Activated T-cell treated with anti-CD3 and anti-CD28 coated beads for 48 hours (primary cell): ENCODE measurements around the gene NSD1.

Experiments used
- DNase-seq: peaks from one replicate; pipeline ENCODE4 v3.0.0-alpha.2; 2020; ENCODE audit warnings: low read depth

Gene NSD1

GRCh38 chr5:177098120-177098469 lies 35.5 kb upstream of the NSD1 start:
- no peak for DNase-seq

- no peak for DNase-seq
These were observed 35.0 kb upstream of the NSD1 start for GRCh38 chr5:177098470-177099141.

- DNase-seq: no peak
These were observed 34.0 kb upstream of the NSD1 start for GRCh38 chr5:177099422-177100093.

- no peak for DNase-seq
These were observed 32.9 kb upstream of the NSD1 start for GRCh38 chr5:177100714-177101121.

- no peak for DNase-seq
These were observed 29.9 kb upstream of the NSD1 start for GRCh38 chr5:177103523-177104253.

GRCh38 chr5:177105691-177106476 lies 27.7 kb upstream of the NSD1 start:
- no peak for DNase-seq

GRCh38 chr5:177107159-177107558 lies 26.4 kb upstream of the NSD1 start:
- DNase-seq: no peak

GRCh38 chr5:177109810-177110209 lies 23.8 kb upstream of the NSD1 start:
- DNase-seq: no peak

- peak; percentile 59 for DNase-seq
These were observed 21.7 kb upstream of the NSD1 start for GRCh38 chr5:177111720-177112394.

- DNase-seq: no peak
These were observed 20.9 kb upstream of the NSD1 start for GRCh38 chr5:177112589-177113220.

GRCh38 chr5:177113566-177114424 lies 19.8 kb upstream of the NSD1 start:
- DNase-seq: peak; percentile 67

- DNase-seq: peak; percentile 84
These were observed 16.8 kb upstream of the NSD1 start for GRCh38 chr5:177116631-177117373.

- no peak for DNase-seq
These were observed 16.0 kb upstream of the NSD1 start for GRCh38 chr5:177117441-177118045.

GRCh38 chr5:177122566-177122965 lies 11.0 kb upstream of the NSD1 start:
- DNase-seq: no peak

- no peak for DNase-seq
These were observed 9.6 kb upstream of the NSD1 start for GRCh38 chr5:177123789-177124485.

- no peak for DNase-seq
These were observed 9.0 kb upstream of the NSD1 start for GRCh38 chr5:177124486-177124991.

GRCh38 chr5:177126771-177127170 lies 6.8 kb upstream of the NSD1 start:
- DNase-seq: no peak

- DNase-seq: no peak
These were observed 5.0 kb upstream of the NSD1 start for GRCh38 chr5:177128551-177128981.
